Nephron (organoid): ENCODE results near the gene PRELID2.

Experiments used
- H3K27ac Mint-ChIP-seq, 3 experiments: 2 replicates each; pipeline ENCODE4 v1.8.0; 2020; ENCODE audit warnings: mixed read lengths in 3 of 3, mild to moderate bottlenecking in 2 of 3, moderate library complexity in 1 of 3
- H3K27me3 Mint-ChIP-seq: 2 replicates; pipeline ENCODE4 v1.8.0; 2021; ENCODE audit warnings: low read depth, mild to moderate bottlenecking, moderate library complexity, mixed read lengths
- H3K36me3 Mint-ChIP-seq: 2 replicates; pipeline ENCODE4 v1.8.0; 2020; ENCODE audit warnings: low read depth, mixed read lengths
- H3K4me1 Mint-ChIP-seq: 2 replicates; pipeline ENCODE4 v1.8.0; 2020; ENCODE audit warnings: mixed read lengths
- H3K4me3 Mint-ChIP-seq, 3 experiments: 2 replicates each; pipeline ENCODE4 v1.8.0; 2020; ENCODE audit warnings: mild to moderate bottlenecking in 3 of 3, mixed read lengths in 3 of 3, moderate library complexity in 2 of 3
- H3K9me3 Mint-ChIP-seq: 2 replicates; pipeline ENCODE4 v1.8.0; 2020; ENCODE audit warnings: mixed read lengths
- TF ChIP-seq, protein P1 (sequence below), 3 experiments: fragments of 200-600 bp; sonication (generic); IDR thresholded peaks; one replicate each; pipeline ENCODE4 v1.5.0; 2021; ENCODE audit warnings: antibody characterized with exemption in 3 of 3; ENCODE audit not compliant: unreplicated experiment in 3 of 3

The PRELID2 gene

DNA sequence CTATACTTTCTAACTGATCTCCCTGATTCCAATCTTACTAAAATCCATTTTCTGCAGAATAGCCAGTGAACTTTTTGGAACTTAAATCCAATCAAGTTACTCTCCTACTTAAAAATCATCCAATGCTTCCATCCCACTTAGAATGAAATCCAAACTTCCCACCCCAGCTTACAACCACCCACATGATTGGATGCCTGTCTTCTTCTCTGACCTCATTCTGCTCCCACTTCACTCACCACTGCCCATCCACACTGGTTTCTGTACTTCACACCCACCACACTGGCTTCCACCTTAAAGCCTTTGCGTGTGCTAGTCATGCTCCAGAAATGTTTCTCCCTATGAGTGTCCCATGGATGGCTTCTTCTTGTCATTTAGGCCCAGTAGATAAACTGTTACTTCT lies 119.7 kb downstream of the PRELID2 start:
- Mint-ChIP-seq H3K27ac (no peak overlapping the region), H3K4me3 (no peak overlapping the region), H3K4me1 (no peaks in the 10 kb centered on the region), H3K9me3 (no peaks in the 10 kb centered on the region), H3K36me3 (no peaks in the 10 kb centered on the region), H3K27me3 (no peaks in the 10 kb centered on the region)
- TF ChIP-seq, protein P1, sequence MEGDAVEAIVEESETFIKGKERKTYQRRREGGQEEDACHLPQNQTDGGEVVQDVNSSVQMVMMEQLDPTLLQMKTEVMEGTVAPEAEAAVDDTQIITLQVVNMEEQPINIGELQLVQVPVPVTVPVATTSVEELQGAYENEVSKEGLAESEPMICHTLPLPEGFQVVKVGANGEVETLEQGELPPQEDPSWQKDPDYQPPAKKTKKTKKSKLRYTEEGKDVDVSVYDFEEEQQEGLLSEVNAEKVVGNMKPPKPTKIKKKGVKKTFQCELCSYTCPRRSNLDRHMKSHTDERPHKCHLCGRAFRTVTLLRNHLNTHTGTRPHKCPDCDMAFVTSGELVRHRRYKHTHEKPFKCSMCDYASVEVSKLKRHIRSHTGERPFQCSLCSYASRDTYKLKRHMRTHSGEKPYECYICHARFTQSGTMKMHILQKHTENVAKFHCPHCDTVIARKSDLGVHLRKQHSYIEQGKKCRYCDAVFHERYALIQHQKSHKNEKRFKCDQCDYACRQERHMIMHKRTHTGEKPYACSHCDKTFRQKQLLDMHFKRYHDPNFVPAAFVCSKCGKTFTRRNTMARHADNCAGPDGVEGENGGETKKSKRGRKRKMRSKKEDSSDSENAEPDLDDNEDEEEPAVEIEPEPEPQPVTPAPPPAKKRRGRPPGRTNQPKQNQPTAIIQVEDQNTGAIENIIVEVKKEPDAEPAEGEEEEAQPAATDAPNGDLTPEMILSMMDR (IDR thresholded peaks at IDR 0.05; ENCODE audit: unreplicated experiment in 3 of 3): no peak

DNA sequence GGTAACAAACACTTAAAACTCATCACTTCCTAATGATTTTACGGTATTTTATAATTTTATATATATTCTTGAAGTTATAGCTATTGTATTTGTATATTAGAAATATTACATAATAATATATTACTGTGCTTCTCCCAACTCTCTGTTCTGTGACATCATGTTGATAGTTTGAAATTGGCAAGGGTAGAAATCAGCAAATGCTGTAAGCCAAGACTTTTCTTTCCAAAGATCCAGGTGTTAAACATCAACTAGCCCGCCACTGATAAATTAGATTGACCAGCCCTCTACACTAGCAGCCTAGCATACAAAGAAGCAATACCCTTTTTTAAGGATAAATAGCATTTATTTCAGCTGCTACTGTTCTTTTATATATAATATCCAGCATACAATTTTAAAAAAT lies 122.9 kb downstream of the PRELID2 start:
- Mint-ChIP-seq H3K27me3 (no peaks in the 10 kb centered on the region), H3K27ac (no peak overlapping the region), H3K9me3 (no peaks in the 10 kb centered on the region), H3K4me3 (no peak overlapping the region), H3K36me3 (no peaks in the 10 kb centered on the region), H3K4me1 (peaks cover 5% of the 10 kb centered on the region)
- TF ChIP-seq, protein P1 (IDR thresholded peaks at IDR 0.05; ENCODE audit: unreplicated experiment in 3 of 3): no peak

DNA sequence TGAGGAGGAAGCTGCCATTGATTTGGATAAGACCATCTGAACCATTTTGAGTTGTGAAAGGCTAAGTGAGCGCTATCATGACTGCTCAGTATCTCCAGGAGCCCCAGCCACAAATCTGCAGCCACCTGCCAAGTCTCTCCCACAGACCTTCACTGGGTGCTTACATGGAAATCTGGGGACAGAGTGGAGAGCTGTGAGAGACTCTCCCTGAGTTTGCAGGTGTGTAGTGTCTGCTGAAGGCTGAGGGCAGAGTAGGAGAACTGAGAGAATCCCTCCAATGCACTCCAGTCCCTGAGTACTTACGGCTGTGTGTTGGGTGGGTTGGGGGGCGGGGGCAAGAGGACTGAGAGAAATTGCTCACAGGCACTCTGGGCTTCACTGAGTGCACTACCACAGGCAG lies 123.7 kb downstream of the PRELID2 start:
- H3K9me3 Mint-ChIP-seq: no peaks in the 10 kb centered on the region
- H3K27me3 Mint-ChIP-seq: no peaks in the 10 kb centered on the region
- no peak overlapping the region for H3K27ac Mint-ChIP-seq
- TF ChIP-seq, protein P1 (IDR thresholded peaks at IDR 0.05; ENCODE audit: unreplicated experiment in 3 of 3): no peak
- no peak overlapping the region for H3K4me3 Mint-ChIP-seq
- H3K4me1 Mint-ChIP-seq: peaks cover 5% of the 10 kb centered on the region
- H3K36me3 Mint-ChIP-seq: no peaks in the 10 kb centered on the region
